ENCODE measurements around the gene AQP11. TPM values are rescaled to one million over a fixed set of nuclear protein-coding genes. Genes with fewer than 3 reads are reported as not detected.
A peak's percentile ranks its signal among the peaks of the same experiment; 100 is the strongest.
"Not testable (repeated sequence)": the region's sequence is repeated elsewhere in the genome, so short reads cannot be mapped to it uniquely, and the experiment has no call there.

The AQP11 gene
- total RNA-seq, 2 donors from 2014 or later, result 4.0 to 7.1 TPM

GRCh38 chr11:77580712-77581337 lies 8.9 kb upstream of the AQP11 start:
- ATAC-seq, result no peak
- intact Hi-C loops (cut with DNase I, micrococcal nuclease), result no loop called here
- DNase-seq, result no peak

GRCh38 chr11:77589181-77589520 lies 602 bp upstream of the AQP11 start:
- DNase-seq, result no peak
- intact Hi-C loops (cut with DNase I, micrococcal nuclease), result no loop called here
- peak; percentile 1 for ATAC-seq

- peak; percentile 59 for ATAC-seq
- intact Hi-C loops (cut with DNase I, micrococcal nuclease), result no loop called here
- peak; percentile 51 to 55 for DNase-seq
Measured at GRCh38 chr11:77590194-77590782, 535 bp downstream of the AQP11 start.

GRCh38 chr11:77592727-77593126 lies 3.0 kb downstream of the AQP11 start:
- intact Hi-C loops (cut with DNase I, micrococcal nuclease), result no loop called here
- DNase-seq (no peak), ATAC-seq (no peak)

GRCh38 chr11:77593883-77594282 lies 4.1 kb downstream of the AQP11 start:
- DNase-seq (no peak), ATAC-seq (no peak)
- intact Hi-C loops (cut with DNase I, micrococcal nuclease), result no loop called here

- no peak for ATAC-seq
- DNase-seq, result no peak
- intact Hi-C loops (cut with DNase I, micrococcal nuclease), result no loop called here
Measured at GRCh38 chr11:77596626-77597025, 6.9 kb downstream of the AQP11 start.

- ATAC-seq, result no peak
- no peak for DNase-seq
- intact Hi-C loops (cut with DNase I, micrococcal nuclease), result no loop called here
Measured at GRCh38 chr11:77598195-77598594, 8.4 kb downstream of the AQP11 start.

GRCh38 chr11:77602381-77603088 lies 12.8 kb downstream of the AQP11 start:
- intact Hi-C loops (cut with DNase I, micrococcal nuclease), result no loop called here
- DNase-seq (no peak), ATAC-seq (peak; percentile 97)

- intact Hi-C loops (cut with DNase I, micrococcal nuclease), result no loop called here
- DNase-seq, result no peak
- no peak for ATAC-seq
Measured at GRCh38 chr11:77604281-77604680, 14.5 kb downstream of the AQP11 start.

GRCh38 chr11:77609234-77609633 lies 19.5 kb downstream of the AQP11 start:
- ATAC-seq, result no peak
- no peak for DNase-seq

GRCh38 chr11:77611921-77612320 lies 22.2 kb downstream of the AQP11 start:
- intact Hi-C loops (cut with DNase I, micrococcal nuclease), result no loop called here
- ATAC-seq, result no peak
- DNase-seq, result no peak

More at GRCh38 chr11:77609234-77609633, 19.5 kb downstream of the AQP11 start:
- intact Hi-C loops (cut with DNase I, micrococcal nuclease), result no loop called here

GRCh38 chr11:77617892-77618291 lies 28.1 kb downstream of the AQP11 start:
- ATAC-seq, result no peak
- DNase-seq, result no peak
- intact Hi-C loops (cut with DNase I, micrococcal nuclease), result no loop called here

GRCh38 chr11:77619576-77620198 lies 29.9 kb downstream of the AQP11 start:
- DNase-seq (no peak), ATAC-seq (peak; percentile 64)

GRCh38 chr11:77630157-77630710 lies 40.5 kb downstream of the AQP11 start:
- intact Hi-C loops (cut with DNase I, micrococcal nuclease), result no loop called here

More at GRCh38 chr11:77619576-77620198, 29.9 kb downstream of the AQP11 start:
- intact Hi-C loops (cut with DNase I, micrococcal nuclease), result no loop called here

GRCh38 chr11:77633926-77634325 lies 44.2 kb downstream of the AQP11 start:
- intact Hi-C loops (cut with DNase I, micrococcal nuclease); DNase-seq; ATAC-seq: not testable (repeated sequence)

More at GRCh38 chr11:77630157-77630710, 40.5 kb downstream of the AQP11 start:
- ATAC-seq (no peak), DNase-seq (no peak)

- peak; percentile 12 for ATAC-seq
- no peak for DNase-seq
- intact Hi-C loops (cut with DNase I, micrococcal nuclease), result no loop called here
Measured at GRCh38 chr11:77636731-77637344, 47.1 kb downstream of the AQP11 start.

GRCh38 chr11:77637345-77638165 lies 47.8 kb downstream of the AQP11 start, which contains the start of gene CLNS1A:
CLNS1A (minus strand) TSS chr11:77637794; CDS start chr11:77637714, 80 bp downstream.
- ATAC-seq (peak; percentile 98), DNase-seq (peak; percentile 87 to 88)
- intact Hi-C loops (cut with DNase I, micrococcal nuclease), result no loop called here

GRCh38 chr11:77642228-77642627 lies 52.5 kb downstream of the AQP11 start:
- intact Hi-C loops (cut with DNase I, micrococcal nuclease), result no loop called here
- ATAC-seq, result no peak
- no peak for DNase-seq

Data from left colon (tissue), 2 donors.